Mucosa of descending colon (tissue), 3 donors: Measurements from ENCODE around the gene ZZZ3. TPM values are rescaled to one million over a fixed set of nuclear protein-coding genes. Genes with fewer than 3 reads are reported as not detected.

Experiments
- ATAC-seq: fragments of 200-7000 bp; cut with Tn5 transposase; one replicate; pipeline ENCODE4 v1.9.1; 2020; ENCODE audit warnings: mild to moderate bottlenecking, moderate library complexity
- DNase-seq, 3 donors: peaks; one replicate each; pipeline ENCODE4 v3.0.0-alpha.2; 2020
- H3K36me3 ChIP-seq: fragments of 200-600 bp; one replicate; pipeline ENCODE4 v1.8.0; 2021; ENCODE audit warnings: low read depth, mild to moderate bottlenecking
- H3K4me1 ChIP-seq: fragments of 200-600 bp; one replicate; pipeline ENCODE4 v1.8.0; 2021; ENCODE audit warnings: low read depth, mild to moderate bottlenecking
- H3K4me3 ChIP-seq: fragments of 200-600 bp; one replicate; pipeline ENCODE4 v1.8.0; 2021; ENCODE audit warnings: mild to moderate bottlenecking
- H3K9me3 ChIP-seq: fragments of 200-600 bp; one replicate; pipeline ENCODE4 v1.8.0; 2021; ENCODE audit warnings: mild to moderate bottlenecking
- intact Hi-C, 2 donors: fragments of 100-400 bp; cut with DNase I in 1 of 2; cut with micrococcal nuclease in 1 of 2; formaldehyde crosslinking; loops; one replicate each; pipeline versions ENCODE4 v1.11.0 to v1.11.1; 2022; cut with DNase I, micrococcal nuclease
- total RNA-seq, 3 donors: library from RNA; stranded (reverse); fragmentation: NEBNext Ultra II Directional in 2 of 3; extraction: Animal tissue kit (Norgen Biotek cat#: 25700) in 2 of 3; gene quantifications; one replicate each; pipeline versions ENCODE4 v1.2.1 to v1.2.4, GENCODE V29; 2021 to 2023
- TF ChIP-seq, protein P1 (sequence below): fragments of 200-600 bp; IDR thresholded peaks from one replicate; pipeline ENCODE4 v1.8.0; 2022; ENCODE audit warnings: antibody characterized with exemption, mild to moderate bottlenecking
- donor health status: DM: no; HTN: no; CAD: no; lungs with moderate emphysema.
- donor health status: DM: no; HTN: no; CAD: no.
- donor health status: DM: no; HTN: yes; CAD: no.

Gene ZZZ3
- total RNA-seq, 3 donors from 2014 or later: 29.8 to 58.2 (median 37.0) TPM

DNA sequence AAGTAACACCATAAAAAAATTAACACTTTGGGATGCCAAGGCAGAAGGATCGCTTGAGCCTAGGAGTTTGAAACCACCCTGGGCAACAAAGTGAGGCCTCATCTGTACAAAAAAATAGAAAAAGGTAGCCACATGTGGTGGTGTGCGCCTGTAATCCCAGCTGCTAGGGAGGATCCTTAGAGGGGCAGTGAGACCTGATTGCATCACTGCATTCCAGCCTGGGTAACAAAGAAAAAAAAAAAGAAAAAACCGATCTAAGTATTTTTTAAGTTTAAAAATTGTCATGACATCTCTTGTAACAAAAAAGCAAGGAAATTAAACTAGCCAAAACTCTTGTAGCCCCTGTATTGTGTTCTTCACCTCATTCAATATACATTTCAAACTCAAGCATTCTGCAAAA, 39.5 kb downstream of the ZZZ3 start:
- DNase-seq: no peak
- intact Hi-C loops: loop anchor here in 1 of 2 donors (5.0 kb wide), 1 partner anchor 179 kb away; no protein-coding TSS in a partner anchor
- TF ChIP-seq, protein P1, sequence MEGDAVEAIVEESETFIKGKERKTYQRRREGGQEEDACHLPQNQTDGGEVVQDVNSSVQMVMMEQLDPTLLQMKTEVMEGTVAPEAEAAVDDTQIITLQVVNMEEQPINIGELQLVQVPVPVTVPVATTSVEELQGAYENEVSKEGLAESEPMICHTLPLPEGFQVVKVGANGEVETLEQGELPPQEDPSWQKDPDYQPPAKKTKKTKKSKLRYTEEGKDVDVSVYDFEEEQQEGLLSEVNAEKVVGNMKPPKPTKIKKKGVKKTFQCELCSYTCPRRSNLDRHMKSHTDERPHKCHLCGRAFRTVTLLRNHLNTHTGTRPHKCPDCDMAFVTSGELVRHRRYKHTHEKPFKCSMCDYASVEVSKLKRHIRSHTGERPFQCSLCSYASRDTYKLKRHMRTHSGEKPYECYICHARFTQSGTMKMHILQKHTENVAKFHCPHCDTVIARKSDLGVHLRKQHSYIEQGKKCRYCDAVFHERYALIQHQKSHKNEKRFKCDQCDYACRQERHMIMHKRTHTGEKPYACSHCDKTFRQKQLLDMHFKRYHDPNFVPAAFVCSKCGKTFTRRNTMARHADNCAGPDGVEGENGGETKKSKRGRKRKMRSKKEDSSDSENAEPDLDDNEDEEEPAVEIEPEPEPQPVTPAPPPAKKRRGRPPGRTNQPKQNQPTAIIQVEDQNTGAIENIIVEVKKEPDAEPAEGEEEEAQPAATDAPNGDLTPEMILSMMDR: no peak
- H3K4me3 ChIP-seq: no peak overlapping the region
- no peaks in the 10 kb centered on the region for H3K9me3 ChIP-seq
- no peak for ATAC-seq
- no peaks in the 10 kb centered on the region for H3K36me3 ChIP-seq
- no peaks in the 10 kb centered on the region for H3K4me1 ChIP-seq

DNA sequence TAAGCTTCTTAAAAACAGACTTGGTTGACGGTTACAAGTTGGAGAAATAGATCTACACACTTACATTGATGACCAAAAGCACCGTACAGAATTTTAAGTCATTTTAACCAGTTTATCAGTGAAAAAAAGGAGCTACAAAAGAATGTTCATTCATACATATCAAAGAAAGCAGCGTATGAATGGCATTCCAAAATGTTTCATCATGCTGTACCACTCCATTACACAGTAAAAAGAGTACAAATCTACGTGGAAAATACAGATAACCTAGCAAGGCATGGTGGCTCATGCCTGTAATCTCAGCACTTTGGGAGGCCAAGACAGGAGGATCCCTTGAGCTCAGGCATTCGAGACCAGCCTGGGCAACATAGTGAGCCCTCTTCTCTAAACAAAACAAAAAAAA, 40.3 kb downstream of the ZZZ3 start:
- intact Hi-C loops: loop anchor here in 1 of 2 donors (5.0 kb wide), 1 partner anchor 180 kb away; no protein-coding TSS in a partner anchor
- TF ChIP-seq, protein P1: no peak
- Histone ChIP-seq H3K9me3 (no peaks in the 10 kb centered on the region), H3K4me3 (no peak overlapping the region), H3K36me3 (no peaks in the 10 kb centered on the region), H3K4me1 (no peaks in the 10 kb centered on the region)
- no peak for ATAC-seq
- DNase-seq: no peak

DNA sequence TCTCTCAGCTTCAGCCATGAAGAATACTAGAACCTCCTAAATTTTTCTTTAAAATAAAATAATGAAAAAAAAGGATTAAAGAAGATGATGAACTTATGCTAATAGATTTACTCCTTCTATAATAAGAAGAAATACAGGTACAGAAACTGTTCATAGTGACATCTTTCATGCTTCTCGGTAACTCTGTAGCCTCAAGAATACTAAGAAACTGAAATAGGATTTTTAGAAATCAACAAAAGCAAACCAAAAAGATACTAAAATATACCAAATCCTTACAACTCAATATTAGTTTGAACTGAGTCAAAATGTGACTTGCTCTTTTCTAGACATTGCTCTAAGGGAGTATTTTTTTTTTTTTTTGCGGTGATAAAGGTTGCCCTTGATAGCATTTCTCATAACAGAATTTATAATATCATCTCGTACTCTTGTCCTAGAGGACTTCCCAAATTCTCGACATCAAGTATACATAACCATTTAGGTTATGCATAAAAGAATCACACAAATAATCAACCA, 42.8 kb downstream of the ZZZ3 start:
- no peaks in the 10 kb centered on the region for H3K36me3 ChIP-seq
- no peaks in the 10 kb centered on the region for H3K9me3 ChIP-seq
- intact Hi-C loops: loop anchor here in 1 of 2 donors (5.0 kb wide), 1 partner anchor 183 kb away; no protein-coding TSS in a partner anchor
- no peak for DNase-seq
- no peaks in the 10 kb centered on the region for H3K4me1 ChIP-seq
- TF ChIP-seq, protein P1: no peak
- ATAC-seq: no peak
- no peak overlapping the region for H3K4me3 ChIP-seq

DNA sequence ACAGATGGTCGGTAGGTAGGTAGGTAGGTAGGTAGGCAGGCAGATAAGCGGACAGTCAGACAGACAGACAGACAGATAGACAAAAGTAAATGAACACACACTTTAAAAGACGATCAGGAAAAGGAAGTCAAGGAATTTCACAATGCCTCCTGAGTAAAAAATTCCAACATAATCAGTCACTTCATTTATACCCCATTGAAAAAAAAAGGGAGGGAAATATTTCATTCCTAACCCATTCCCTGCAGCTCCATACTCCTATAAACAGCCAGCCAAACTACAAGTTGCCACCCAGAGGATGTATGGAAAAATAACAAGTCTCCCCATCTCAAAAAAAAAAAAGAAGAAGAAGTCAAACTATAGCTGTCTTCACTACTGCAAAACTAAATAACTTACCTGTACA, 43.4 kb downstream of the ZZZ3 start:
- TF ChIP-seq, protein P1: no peak
- ATAC-seq (no peak), DNase-seq (no peak)
- H3K9me3 ChIP-seq: no peaks in the 10 kb centered on the region
- H3K4me1 ChIP-seq: no peaks in the 10 kb centered on the region
- no peak overlapping the region for H3K4me3 ChIP-seq
- intact Hi-C loops: no loop called here
- H3K36me3 ChIP-seq: no peaks in the 10 kb centered on the region

DNA sequence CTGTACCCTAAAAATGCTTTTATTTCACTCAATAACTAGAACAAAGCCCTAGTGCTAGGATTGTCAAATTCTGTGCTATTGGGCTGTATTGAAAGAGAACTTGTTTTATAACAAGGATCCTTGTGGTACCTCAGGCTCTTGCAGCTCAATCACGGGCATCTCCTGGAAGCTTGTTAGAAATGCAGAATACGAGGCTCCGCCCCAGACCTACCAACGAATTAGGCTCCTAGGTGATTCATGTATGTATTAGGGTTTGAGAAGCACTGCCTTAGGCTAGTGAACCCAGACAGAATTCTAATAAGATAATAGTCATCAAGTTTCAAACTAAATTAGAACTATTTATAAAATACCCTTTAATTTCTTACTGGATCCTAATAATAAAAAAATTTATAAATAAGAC, 45.6 kb downstream of the ZZZ3 start:
- no peaks in the 10 kb centered on the region for H3K36me3 ChIP-seq
- DNase-seq (no peak), ATAC-seq (no peak)
- no peak overlapping the region for H3K4me3 ChIP-seq
- TF ChIP-seq, protein P1: no peak
- H3K4me1 ChIP-seq: no peaks in the 10 kb centered on the region
- H3K9me3 ChIP-seq: no peaks in the 10 kb centered on the region
- intact Hi-C loops: no loop called here

Other genes starting within 250 kb of the ZZZ3 start
- 10 to 100 TPM; 57.1 to 65.0 (median 60.6) TPM for gene USP33, start 77.2 kb upstream of the ZZZ3 start, total RNA-seq
- 10 to 100 TPM; 13.2 to 21.1 (median 18.5) TPM for gene MIGA1, start 97.0 kb upstream of the ZZZ3 start, total RNA-seq
- 10 to 100 TPM in 1 of 3 donors, 1 to 10 TPM in 2; 2.1 to 49.2 (median 7.2) TPM for gene NEXN, start 206.0 kb upstream of the ZZZ3 start, total RNA-seq